IMR-90 (cell line): ENCODE data around the gene CEP295NL. TPM values are rescaled to one million over a fixed set of nuclear protein-coding genes. Genes with fewer than 3 reads are reported as not detected.

Source experiments
- ATAC-seq: fragments of 200-7000 bp; cut with Tn5 transposase; 2 replicates; pipeline ENCODE4 v1.9.1; 2020; ENCODE audit warnings: low read depth, mild to moderate bottlenecking, moderate library complexity
- BruUV-seq: library from RNA; stranded (reverse); fragments of 400-500 nt; replicated peaks from 2 replicates; lab custom pipeline; 2021; lab: Mats Ljungman, UMichigan
- CTCF ChIA-PET: fragments of 300-600 bp; formaldehyde crosslinking; extraction: SDS; loops from one replicate; lab custom pipeline; 2021; ENCODE audit warnings: antibody characterized with exemption; lab: Yijun Ruan, JAX
- POLR2A ChIA-PET: fragments of 300-600 bp; sonication (Branson Sonifier 250); formaldehyde crosslinking; loops from one replicate; lab custom pipeline; 2022; ENCODE audit warnings: antibody characterized with exemption; ENCODE audit not compliant: unreplicated experiment; lab: Charles Lee
- DNase-seq: peaks from one replicate; pipeline ENCODE4 v3.0.0; 2013
- H2AFZ ChIP-seq: replicated peaks from 2 replicates; pipeline ENCODE3; 2013; ENCODE audit warnings: low read length, mild to moderate bottlenecking; ENCODE audit not compliant: poor library complexity
- H2AK5ac ChIP-seq: 2 replicates; pipeline ENCODE4 v1.6.1; 2013; ENCODE audit warnings: low read depth, low read length, inconsistent platforms
- H2AK9ac ChIP-seq: replicated peaks from 2 replicates; pipeline ENCODE3; 2013; ENCODE audit warnings: mild to moderate bottlenecking, low read depth, low read length, moderate library complexity; ENCODE audit not compliant: poor library complexity
- H2BK120ac ChIP-seq: 2 replicates; pipeline ENCODE4 v1.6.1; 2013; ENCODE audit warnings: low read depth, low read length, inconsistent platforms
- H2BK15ac ChIP-seq: 3 replicates; pipeline ENCODE4 v1.6.1; 2013; ENCODE audit warnings: low read depth, low read length, inconsistent platforms
- H2BK20ac ChIP-seq: 2 replicates; pipeline ENCODE4 v1.6.1; 2013; ENCODE audit warnings: low read depth, mild to moderate bottlenecking, inconsistent platforms, low read length, moderate library complexity
- H2BK5ac ChIP-seq: 2 replicates; pipeline ENCODE4 v1.6.1; 2013; ENCODE audit warnings: mild to moderate bottlenecking, low read depth, low read length, inconsistent platforms; ENCODE audit not compliant: poor library complexity, severe bottlenecking
- H3K14ac ChIP-seq: replicated peaks from 2 replicates; pipeline ENCODE4 v1.6.1; 2013; ENCODE audit warnings: low read depth, low read length, inconsistent platforms
- H3K18ac ChIP-seq: 2 replicates; pipeline ENCODE4 v1.6.1; 2013; ENCODE audit warnings: low read depth, low read length, control low read depth
- H3K23ac ChIP-seq: 2 replicates; pipeline ENCODE4 v1.6.1; 2013; ENCODE audit warnings: low read depth, low read length, inconsistent platforms
- H3K27ac ChIP-seq: 2 replicates; pipeline ENCODE4 v1.5.1; 2013; ENCODE audit warnings: mild to moderate bottlenecking, control low read depth, low read length; ENCODE audit not compliant: insufficient read depth
- H3K27me3 ChIP-seq: 2 replicates; pipeline ENCODE4 v1.6.1; 2013; ENCODE audit warnings: low read length; ENCODE audit not compliant: control insufficient read depth, insufficient read depth
- H3K36me3 ChIP-seq: 2 replicates; pipeline ENCODE4 v1.6.1; 2013; ENCODE audit warnings: low read length, mixed read lengths; ENCODE audit not compliant: control insufficient read depth, insufficient read depth
- H3K4ac ChIP-seq: 2 replicates; pipeline ENCODE4 v1.6.1; 2013; ENCODE audit warnings: low read depth, low read length, inconsistent platforms
- H3K4me1 ChIP-seq: 2 replicates; pipeline ENCODE4 v1.6.1; 2013; ENCODE audit warnings: low read length, mixed read lengths; ENCODE audit not compliant: control insufficient read depth, insufficient read depth
- H3K4me2 ChIP-seq: 2 replicates; pipeline ENCODE4 v1.6.1; 2013; ENCODE audit warnings: low read depth, mild to moderate bottlenecking, control low read depth, low read length, moderate library complexity
- H3K4me3 ChIP-seq: 2 replicates; pipeline ENCODE4 v1.5.1; 2013; ENCODE audit warnings: low read depth, mild to moderate bottlenecking, control low read depth, low read length, moderate library complexity; ENCODE audit not compliant: insufficient read depth
- H3K56ac ChIP-seq: 2 replicates; pipeline ENCODE4 v1.6.1; 2013; ENCODE audit warnings: low read length, inconsistent platforms; ENCODE audit not compliant: insufficient read depth; ENCODE audit errors: extremely low read depth
- H3K79me1 ChIP-seq, 2 experiments: 2 replicates each; pipeline ENCODE4 v1.6.1; 2013; ENCODE audit warnings: low read length in 2 of 2, inconsistent platforms in 1 of 2, low read depth in 1 of 2
- H3K9ac ChIP-seq: 2 replicates; pipeline ENCODE4 v1.6.1; 2013; ENCODE audit warnings: low read depth, low read length, control low read depth
- H3K9me1 ChIP-seq: 2 replicates; pipeline ENCODE4 v1.6.1; 2013; ENCODE audit warnings: low read length, inconsistent platforms; ENCODE audit not compliant: insufficient read depth
- H3K9me3 ChIP-seq: 2 replicates; pipeline ENCODE4 v1.6.1; 2013; ENCODE audit warnings: low read length; ENCODE audit not compliant: control insufficient read depth, insufficient read depth
- H4K20me1 ChIP-seq: 2 replicates; pipeline ENCODE4 v1.6.1; 2013; ENCODE audit warnings: low read length, inconsistent platforms; ENCODE audit not compliant: insufficient read depth
- H4K5ac ChIP-seq: 2 replicates; pipeline ENCODE4 v1.6.1; 2013; ENCODE audit warnings: mild to moderate bottlenecking, low read depth, low read length, control low read depth
- H4K8ac ChIP-seq, 2 experiments: 2 replicates each; pipeline ENCODE4 v1.6.1; 2013; ENCODE audit warnings: low read depth in 2 of 2, low read length in 2 of 2, control low read depth in 1 of 2, inconsistent platforms in 1 of 2
- H4K91ac ChIP-seq: 2 replicates; pipeline ENCODE4 v1.6.1; 2013; ENCODE audit warnings: low read depth, low read length, inconsistent platforms; ENCODE audit not compliant: insufficient read depth
- BHLHE40 ChIP-seq: fragments of 150-350 bp; IDR thresholded peaks from 2 replicates; pipeline ENCODE4 v1.6.1; 2016; ENCODE audit warnings: mild to moderate bottlenecking, low read depth, low read length
- CEBPB ChIP-seq: IDR thresholded peaks from 2 replicates; pipeline ENCODE4 v1.6.1; 2012; ENCODE audit warnings: low read depth, low read length, improper control_type of control experiment
- MAFK ChIP-seq: IDR thresholded peaks from 2 replicates; pipeline ENCODE4 v1.6.1; 2012; ENCODE audit warnings: low read depth, low read length, improper control_type of control experiment
- MXI1 ChIP-seq: IDR thresholded peaks from 2 replicates; pipeline ENCODE4 v1.6.1; 2012; ENCODE audit warnings: low read depth, mild to moderate bottlenecking, low read length, moderate library complexity, borderline replicate concordance
- NFE2L2 ChIP-seq: fragments of 150-350 bp; IDR thresholded peaks from 2 replicates; pipeline ENCODE4 v1.6.1; 2016; ENCODE audit warnings: low read depth, mild to moderate bottlenecking, low read length
- POLR2A ChIP-seq: IDR thresholded peaks from 2 replicates; pipeline ENCODE4 v1.6.1; 2012; ENCODE audit warnings: mild to moderate bottlenecking, low read depth, low read length
- SMC3 ChIP-seq: fragments of 150-350 bp; IDR thresholded peaks from 2 replicates; pipeline ENCODE4 v1.6.1; 2016; ENCODE audit warnings: low read depth, mild to moderate bottlenecking, antibody characterized with exemption, low read length, moderate library complexity
- WGBS, 2 experiments: methylation state at CpG; one replicate each; pipeline versions ENCODE4 v1.1.5 to v1.1.7; 2013; ENCODE audit warnings: missing lambda C conversion rate in 2 of 2; ENCODE audit not compliant: insufficient read length in 1 of 2; ENCODE audit errors: extremely low coverage in 2 of 2; 5-methylcytosine and 5-hydroxymethylcytosine counted together
- dilution Hi-C: fragments of 300-500 bp; cut with HindIII; formaldehyde crosslinking; loops from one replicate; pipeline ENCODE4 v1.14.3; 2018; ENCODE audit warnings: low sequenced_read_pairs; ENCODE audit not compliant: unreplicated experiment
- in situ Hi-C: fragments of 300-500 bp; cut with MboI; formaldehyde crosslinking; loops from 3 replicates; pipeline ENCODE4 v1.14.3; 2019; ENCODE audit warnings: low sequenced_read_pairs, inconsistent platforms, mixed read lengths
- intact Hi-C: fragments of 100-400 bp; cut with micrococcal nuclease; formaldehyde crosslinking; loops from 2 replicates; pipeline ENCODE4 v1.10.0; 2022
- polyA plus RNA-seq, 3 experiments: library from polyadenylated mRNA; depleted of rRNA; stranded (reverse); fragments of >200 nt; gene quantifications; 2 replicates each; pipeline ENCODE4 v1.2.3, GENCODE V29; 2012; ENCODE audit warnings: low replicate concordance in 1 of 3
- total RNA-seq: library from RNA; depleted of rRNA; stranded (reverse); fragments of >200 nt; gene quantifications from 2 replicates; pipeline ENCODE4 v1.2.3, GENCODE V29; 2012

The CEP295NL gene
- total and polyA plus RNA-seq, 2 of the 4 experiments (the other 2 are of a cell fraction), result 0.31 to 0.72 TPM

- H3K18ac ChIP-seq, result no peak overlapping the region
- no peak overlapping the region for H4K5ac ChIP-seq
- no peak overlapping the region for H4K8ac ChIP-seq
- peaks cover 36 to 91% of the 10 kb centered on the region in 2 experiments for H3K79me1 ChIP-seq
- H4K91ac ChIP-seq, result no peak overlapping the region
- peaks cover 43% of the 10 kb centered on the region for H3K9me1 ChIP-seq
- intact Hi-C loops (no loop called here), dilution Hi-C loops (no loop called here), in situ Hi-C loops (no loop called here)
- H2AFZ ChIP-seq, result no peak overlapping the region
- H2BK120ac ChIP-seq, result no peak overlapping the region
- no TSS peak for BruUV-seq
- H3K9me3 ChIP-seq, result no peaks in the 10 kb centered on the region
- no peak overlapping the region for H3K4me3 ChIP-seq
- peaks cover 65% of the 10 kb centered on the region for H4K20me1 ChIP-seq
- H2BK15ac ChIP-seq, result no peak overlapping the region
- H2BK5ac ChIP-seq, result no peak overlapping the region
- POLR2A ChIA-PET, result no interaction called here
- DNase-seq (no peak), ATAC-seq (no peak)
- H3K14ac ChIP-seq, result no peak overlapping the region
- no peak overlapping the region for H3K4me2 ChIP-seq
- CTCF ChIA-PET, result interaction anchor here (2.2 kb wide), 1 partner anchor 21 kb away, joined by 9 read pairs; no protein-coding TSS in a partner anchor
- H3K4ac ChIP-seq, result no peak overlapping the region
- H2AK5ac ChIP-seq, result peak overlapping the region; percentile 19; the same call in 1 of the 2 replicates
- H2BK20ac ChIP-seq, result no peak overlapping the region
- TF ChIP-seq MAFK, result no peak
- TF ChIP-seq BHLHE40, result no peak
- no peak for TF ChIP-seq SMC3
- no peak for TF ChIP-seq NFE2L2
- no peak for TF ChIP-seq POLR2A
- no peak for TF ChIP-seq MXI1
- TF ChIP-seq CEBPB, result no peak
- peak overlapping the region; percentile 38 for H2AK9ac ChIP-seq
- H3K27ac ChIP-seq, result no peak overlapping the region
- peaks cover 44% of the 10 kb centered on the region for H3K4me1 ChIP-seq
- no peaks in the 10 kb centered on the region for H3K27me3 ChIP-seq
- no peak overlapping the region for H3K56ac ChIP-seq
- no peak overlapping the region for H3K9ac ChIP-seq
- WGBS, 2 experiments, result 90% methylated on average over 8 of the region's 12 CpGs; no CpG with 5 or more reads in 1 of the 2 experiments
- H3K36me3 ChIP-seq, result peaks cover 12% of the 10 kb centered on the region; the same call in 1 of the 2 replicates
- H3K23ac ChIP-seq, result no peak overlapping the region
Measured at GRCh38 chr17:78886954-78887353, 16.0 kb downstream of the CEP295NL start.
